ENCODE results near the gene SASH1.
A peak's percentile ranks its signal among the peaks of the same experiment; 100 is the strongest.

SASH1 gene

DNA sequence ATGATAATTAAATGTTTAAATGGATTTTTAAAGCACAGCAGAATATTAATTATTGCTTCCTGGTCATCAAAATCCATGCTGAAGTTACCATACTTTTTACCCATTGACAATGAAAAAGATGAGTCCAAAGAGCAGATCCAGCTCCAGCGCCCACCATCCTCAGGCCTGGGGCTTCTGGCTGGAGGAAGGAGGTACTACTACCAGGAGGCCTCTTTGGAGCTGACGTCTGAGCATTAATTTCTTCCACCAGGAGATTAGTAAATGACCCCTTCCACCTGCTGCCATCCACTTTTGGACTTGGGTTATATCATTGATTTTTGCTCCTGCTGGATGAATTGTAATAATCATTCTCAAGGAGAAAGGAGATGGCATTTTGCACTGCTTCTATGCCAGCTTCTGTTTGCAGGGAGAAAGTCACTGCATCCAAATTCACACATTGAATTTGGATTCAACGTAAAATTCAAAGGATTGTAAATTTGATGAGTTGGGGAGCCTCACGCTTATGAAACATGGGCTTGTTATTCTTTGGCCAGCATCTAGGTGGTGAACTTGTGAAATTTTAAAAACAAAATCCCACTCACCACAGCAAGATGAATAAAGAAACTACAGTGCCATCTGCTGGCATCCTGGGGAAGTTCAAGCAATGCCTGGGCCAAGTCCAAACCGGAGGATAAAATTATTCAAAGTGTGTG lies 121.8 kb downstream of the SASH1 start:
- peak; percentile 85 for DNase-seq

- DNase-seq: no peak
Observed at GRCh38 chr6:148465011-148465335, 122.3 kb downstream of the SASH1 start.

DNA sequence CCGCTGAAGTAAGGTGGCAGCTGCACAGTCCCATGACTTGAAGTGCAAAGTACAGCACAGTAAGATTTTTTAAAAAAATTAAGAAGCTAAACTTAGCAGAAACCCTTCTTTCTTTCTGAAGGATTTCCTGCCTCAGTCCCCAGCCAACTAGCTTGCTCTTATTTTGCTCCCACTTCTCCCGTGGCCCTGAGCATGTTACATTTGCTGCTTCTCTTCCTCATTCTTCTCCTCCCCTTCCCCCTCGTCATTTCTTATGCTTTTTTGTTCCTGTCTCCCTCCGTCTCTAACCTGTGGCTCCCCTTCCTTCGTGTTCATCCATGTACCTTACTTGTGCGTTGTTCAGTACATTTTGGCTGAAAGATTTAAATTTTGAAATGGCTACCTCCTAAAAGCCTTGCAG lies 123.0 kb downstream of the SASH1 start:
- no peak for DNase-seq

- DNase-seq: no peak
Observed at GRCh38 chr6:148466158-148466557, 123.5 kb downstream of the SASH1 start.

DNA sequence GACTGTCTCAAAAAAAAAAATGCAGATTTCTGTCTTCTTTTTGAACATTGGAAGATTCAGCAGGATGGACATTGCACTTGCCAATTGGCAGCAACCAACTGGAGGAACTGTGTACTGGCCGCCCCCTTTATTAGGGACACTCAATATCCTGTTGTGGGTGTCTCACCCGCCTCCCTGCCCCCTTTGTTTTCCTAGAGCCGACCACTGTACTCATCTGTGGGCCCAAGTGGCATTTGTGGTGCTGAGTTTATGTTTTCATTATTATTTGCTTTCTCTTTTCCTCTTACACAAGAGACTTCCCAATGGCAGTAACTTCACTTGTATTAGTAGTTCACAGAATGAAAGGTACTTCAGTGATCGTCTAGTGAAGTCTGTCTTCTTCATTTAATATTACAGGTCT lies 125.3 kb downstream of the SASH1 start:
- DNase-seq: no peak

- peak; percentile 52 for DNase-seq
Observed at GRCh38 chr6:148470156-148470555, 127.5 kb downstream of the SASH1 start.

GRCh38 chr6:148470606-148471465 lies 128.2 kb downstream of the SASH1 start:
- no peak for DNase-seq

- DNase-seq: peak; percentile 60
Observed at GRCh38 chr6:148471624-148472159, 129.1 kb downstream of the SASH1 start.

GRCh38 chr6:148472171-148473105 lies 129.8 kb downstream of the SASH1 start:
- DNase-seq: no peak

GRCh38 chr6:148479497-148479896 lies 136.9 kb downstream of the SASH1 start:
- DNase-seq: no peak

- no peak for DNase-seq
Observed at GRCh38 chr6:148487461-148487860, 144.8 kb downstream of the SASH1 start.

DNA sequence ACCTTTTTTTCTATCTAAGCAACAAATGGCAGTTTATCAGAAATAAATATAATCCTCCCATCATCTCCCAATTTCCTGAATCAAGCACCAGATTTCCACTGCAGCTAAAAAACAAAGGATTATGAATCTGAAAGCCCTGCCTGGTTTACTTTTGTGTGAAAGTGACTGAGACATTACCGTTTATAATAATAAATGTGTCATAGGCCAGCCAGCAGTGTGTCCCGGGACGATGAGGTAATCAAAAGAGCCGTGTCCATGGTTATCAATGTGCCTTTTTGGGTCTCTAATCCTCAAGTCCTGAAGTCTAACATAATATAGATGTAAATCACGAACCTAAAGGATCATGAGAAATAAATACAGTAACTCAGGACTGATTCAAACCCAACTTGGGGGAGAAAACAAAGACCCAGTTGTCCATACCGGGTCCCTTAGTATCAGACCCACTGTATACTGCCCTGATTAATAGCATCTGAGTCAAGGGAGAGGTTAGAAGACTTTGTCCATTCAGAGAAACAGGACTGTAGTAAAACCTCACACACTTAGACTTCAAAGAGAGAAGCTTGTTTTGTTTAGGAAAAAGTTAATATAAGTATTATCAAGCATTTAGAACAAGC lies 149.1 kb downstream of the SASH1 start:
- DNase-seq: no peak

DNA sequence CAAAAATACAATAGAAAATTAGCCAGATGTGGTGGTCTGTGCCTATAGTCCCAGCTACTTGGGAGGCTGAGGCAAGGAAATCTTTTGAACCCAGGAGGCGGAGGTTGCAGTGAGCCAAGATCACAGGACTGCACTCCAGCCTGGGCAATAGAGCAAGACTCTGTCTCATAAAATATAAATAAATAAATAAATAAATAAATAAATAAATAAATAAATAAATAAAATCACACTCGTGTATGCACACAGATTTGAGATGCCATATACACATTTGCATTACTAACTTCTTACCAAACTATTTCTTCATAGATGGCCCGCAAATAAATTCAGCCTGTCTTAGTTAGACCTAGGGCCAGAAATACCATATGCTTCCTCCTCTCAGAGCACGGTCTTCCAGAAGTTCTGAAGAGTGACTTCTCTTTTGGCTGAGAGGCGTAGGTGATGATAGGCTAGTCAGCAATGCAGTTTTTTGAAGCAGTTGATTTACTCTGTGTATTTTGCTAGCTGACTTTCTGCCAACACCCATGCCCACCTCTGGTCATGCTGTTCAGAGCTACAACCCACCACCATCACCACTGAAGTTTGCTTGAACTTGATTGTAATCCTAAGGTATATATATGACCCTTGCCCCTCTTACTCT lies 150.1 kb downstream of the SASH1 start:
- DNase-seq: no peak

- DNase-seq: no peak
Observed at GRCh38 chr6:148493424-148493823, 150.8 kb downstream of the SASH1 start.

- no peak for DNase-seq
Observed at GRCh38 chr6:148494226-148494625, 151.6 kb downstream of the SASH1 start.

DNA sequence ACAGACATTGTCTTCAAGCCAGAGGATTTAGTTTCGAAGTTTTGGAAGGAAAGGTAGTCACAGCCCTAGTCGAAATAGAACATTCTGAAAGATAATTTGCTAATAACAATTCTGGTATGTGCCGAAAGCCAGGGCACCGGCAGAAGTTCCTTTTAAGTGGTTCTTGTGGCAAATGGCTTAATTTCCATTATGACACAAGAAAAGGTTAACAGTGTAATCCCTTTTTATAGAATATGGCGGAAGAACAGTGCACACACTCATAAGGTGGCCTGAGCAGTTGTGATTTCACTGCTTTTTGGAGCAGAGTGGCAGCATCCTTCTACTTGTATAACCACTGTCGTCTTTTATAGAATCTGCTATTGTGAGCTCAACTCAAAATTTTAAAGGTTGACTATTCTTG lies 152.4 kb downstream of the SASH1 start:
- DNase-seq: no peak

DNA sequence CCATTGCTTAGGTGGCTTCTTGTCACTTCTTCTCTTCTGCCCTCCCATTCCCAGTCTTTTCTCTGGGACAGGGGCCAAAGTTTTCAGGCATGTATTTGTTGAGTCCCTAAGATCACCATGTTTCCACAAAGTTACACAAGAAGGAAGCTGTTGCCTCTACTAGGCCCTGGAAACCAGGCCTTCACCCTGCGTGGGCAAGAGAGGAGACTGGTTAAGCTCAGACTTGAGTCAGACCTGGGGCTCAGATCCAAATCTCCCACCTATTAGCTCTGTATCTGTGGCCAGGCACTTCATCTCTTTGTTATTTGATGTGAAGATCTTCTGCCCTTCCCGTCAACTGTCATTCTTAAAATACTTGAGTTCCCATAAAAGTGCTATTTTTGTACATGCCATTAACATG lies 154.6 kb downstream of the SASH1 start:
- no peak for DNase-seq

DNA sequence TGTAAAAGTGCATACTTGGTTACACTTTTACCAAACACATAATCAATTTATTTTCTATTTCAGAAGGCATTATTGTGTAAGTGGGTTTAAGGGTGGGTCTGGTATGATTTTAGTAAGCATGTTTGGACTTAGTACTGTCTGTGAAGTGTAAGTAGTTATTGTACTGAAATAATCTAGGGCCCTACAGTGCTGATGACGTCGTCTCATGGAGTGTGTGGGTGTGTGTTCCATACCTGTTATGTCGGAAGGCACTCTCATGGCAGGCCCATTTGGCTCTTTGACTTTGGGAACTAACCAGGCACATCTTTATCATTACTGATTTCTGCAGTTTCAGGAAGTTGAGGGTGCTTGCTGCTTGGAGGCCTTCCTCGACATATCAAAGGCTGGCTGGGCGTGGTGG lies 155.1 kb downstream of the SASH1 start:
- DNase-seq: no peak

- no peak for DNase-seq
Observed at GRCh38 chr6:148500402-148500801, 157.8 kb downstream of the SASH1 start.

DNA sequence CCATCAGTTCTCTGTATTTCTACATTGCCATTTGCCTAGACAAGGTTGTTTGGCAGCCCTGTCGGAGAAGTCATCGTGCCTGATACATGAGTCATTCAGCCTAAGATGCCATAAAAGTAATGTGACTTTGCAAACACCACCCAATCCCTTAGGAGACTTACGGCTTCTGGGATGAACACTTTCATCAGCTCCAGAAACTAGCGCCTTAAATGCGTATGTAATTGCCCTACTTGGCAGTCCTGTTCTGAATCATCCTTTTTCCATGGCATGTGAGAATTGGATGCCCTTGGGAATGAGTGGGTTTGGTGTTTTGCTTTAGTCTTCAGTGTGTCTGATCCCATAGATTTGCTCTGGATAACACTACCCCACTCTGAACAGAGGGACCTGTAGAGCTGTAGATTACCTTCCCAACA lies 158.5 kb downstream of the SASH1 start:
- no peak for DNase-seq

DNA sequence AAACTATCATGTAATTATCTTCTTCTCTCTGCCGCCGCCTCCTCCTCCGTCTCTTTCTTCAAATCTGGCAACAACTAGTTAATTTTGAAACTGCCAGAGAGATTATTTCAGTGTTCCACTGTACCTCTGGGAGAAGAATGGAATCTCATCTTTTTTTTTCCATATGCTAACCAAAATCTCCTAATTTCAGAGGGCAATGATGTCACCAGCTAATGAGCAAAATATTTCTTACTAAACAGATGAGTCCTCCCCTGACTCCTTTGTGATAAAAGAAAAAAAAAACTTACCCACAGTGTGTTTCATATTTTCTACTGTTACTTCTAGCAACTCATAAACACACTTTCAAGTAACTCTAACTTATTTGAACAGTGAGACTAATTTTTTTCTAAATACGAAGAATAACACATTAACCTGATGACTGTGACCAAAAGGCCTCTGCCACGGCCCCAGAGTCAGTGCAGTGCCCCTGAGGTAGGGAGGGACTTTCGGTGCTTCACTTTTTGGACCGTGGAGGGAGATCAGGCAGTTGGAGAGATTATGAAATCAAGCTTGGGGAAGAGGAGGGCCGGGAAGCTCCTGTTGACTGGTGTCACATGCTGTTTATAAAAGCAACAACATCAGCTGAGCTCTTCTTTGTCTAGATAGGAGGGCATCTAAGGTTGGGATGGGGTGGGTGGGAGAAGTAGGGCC lies 159.6 kb downstream of the SASH1 start:
- DNase-seq: no peak

GRCh38 chr6:148502773-148503135 lies 160.1 kb downstream of the SASH1 start:
- DNase-seq: no peak
